OCI-LY7 (cell line): Measurements from ENCODE around the gene NMRK2. TPM values are rescaled to one million over a fixed set of nuclear protein-coding genes. Genes with fewer than 3 reads are reported as not detected.

Experiments used
- BruUV-seq: library from RNA; stranded (reverse); fragments of 400-500 nt; replicated peaks from 2 replicates; lab custom pipeline; 2021; lab: Mats Ljungman, UMichigan
- CTCF ChIA-PET: fragments of 300-600 bp; sonication (Branson Sonifier 250); formaldehyde crosslinking; loops from one replicate; lab custom pipeline; 2022; ENCODE audit warnings: antibody characterized with exemption; ENCODE audit not compliant: unreplicated experiment; lab: Charles Lee
- POLR2A ChIA-PET: fragments of 300-600 bp; sonication (Branson Sonifier 250); formaldehyde crosslinking; loops from one replicate; lab custom pipeline; 2022; ENCODE audit warnings: antibody characterized with exemption; lab: Charles Lee
- DNase-seq: peaks from one replicate; pipeline ENCODE4 v3.0.0-alpha.2; 2015; ENCODE audit warnings: low spot score
- H2AFZ ChIP-seq: fragments of 200-600 bp; sonication (generic), shearing (Covaris generic); 2 replicates; pipeline ENCODE4 v1.6.1; 2014; ENCODE audit warnings: mild to moderate bottlenecking, antibody characterized with exemption, low read length, moderate library complexity
- H3K27ac ChIP-seq: fragments of 200-600 bp; sonication (generic); 2 replicates; pipeline ENCODE4 v1.5.1; 2014; ENCODE audit warnings: mixed run types, low read depth, mild to moderate bottlenecking, moderate library complexity, low read length, inconsistent platforms; ENCODE audit not compliant: poor library complexity, severe bottlenecking
- H3K36me3 ChIP-seq: fragments of 200-600 bp; sonication (generic); 2 replicates; pipeline ENCODE4 v1.6.1; 2014; ENCODE audit warnings: mild to moderate bottlenecking, antibody characterized with exemption, low read length, moderate library complexity, mixed read lengths; ENCODE audit not compliant: insufficient read depth
- H3K4me1 ChIP-seq: fragments of 200-600 bp; sonication (generic); 2 replicates; pipeline ENCODE4 v1.5.1; 2014; ENCODE audit warnings: mild to moderate bottlenecking, low read length; ENCODE audit not compliant: insufficient read depth, poor library complexity, severe bottlenecking
- H3K4me2 ChIP-seq: fragments of 200-600 bp; sonication (generic); 2 replicates; pipeline ENCODE4 v1.6.1; 2014; ENCODE audit warnings: mild to moderate bottlenecking, low read length
- H3K4me3 ChIP-seq: fragments of 200-600 bp; sonication (generic); 2 replicates; pipeline ENCODE4 v1.5.1; 2014; ENCODE audit warnings: mild to moderate bottlenecking, low read depth, low read length; ENCODE audit not compliant: poor library complexity, severe bottlenecking
- H3K79me2 ChIP-seq: fragments of 200-600 bp; sonication (generic); 2 replicates; pipeline ENCODE4 v1.6.1; 2016; ENCODE audit warnings: low read depth, mild to moderate bottlenecking, low read length, moderate library complexity, mixed read lengths; ENCODE audit not compliant: insufficient read depth
- H3K9me2 ChIP-seq: fragments of 200-600 bp; sonication (generic); 2 replicates; pipeline ENCODE4 v1.6.1; 2016; ENCODE audit warnings: mild to moderate bottlenecking, low read length, mixed read lengths; ENCODE audit not compliant: insufficient read depth
- H3K9me3 ChIP-seq: fragments of 200-600 bp; sonication (generic); 2 replicates; pipeline ENCODE4 v1.6.1; 2014; ENCODE audit warnings: mild to moderate bottlenecking, mixed run types, low read length, mixed read lengths
- H4K20me1 ChIP-seq: fragments of 200-600 bp; sonication (generic); 2 replicates; pipeline ENCODE4 v1.6.1; 2014; ENCODE audit warnings: mild to moderate bottlenecking, antibody characterized with exemption, low read length, moderate library complexity, mixed read lengths; ENCODE audit not compliant: insufficient read depth
- CTCF ChIP-seq: fragments of 200-600 bp; sonication (generic); conservative IDR thresholded peaks from 2 replicates; pipeline ENCODE4 v1.5.1; 2014; ENCODE audit warnings: mild to moderate bottlenecking, antibody characterized with exemption, low read length, moderate library complexity, mixed read lengths
- EZH2phosphoT487 ChIP-seq: fragments of 200-600 bp; sonication (generic); IDR thresholded peaks from 2 replicates; pipeline ENCODE4 v1.6.1; 2018; ENCODE audit warnings: low read depth, borderline replicate concordance, mild to moderate bottlenecking, mixed run types, antibody characterized with exemption, low read length, moderate library complexity, mixed read lengths
- intact Hi-C: fragments of 100-400 bp; cut with micrococcal nuclease; formaldehyde crosslinking; loops from one replicate; pipeline ENCODE4 v1.10.0; 2022; ENCODE audit not compliant: unreplicated experiment
- total RNA-seq, 2 experiments: library from RNA; depleted of rRNA in 1 of 2; stranded (reverse); fragments of >200 nt in 1 of 2; shearing (Covaris generic) in 1 of 2; gene quantifications; 2 replicates each; pipeline ENCODE4 v1.2.3, GENCODE V29; 2014 to 2022

Gene NMRK2
- total RNA-seq, 2 experiments from 2014 or later: not detected

DNA sequence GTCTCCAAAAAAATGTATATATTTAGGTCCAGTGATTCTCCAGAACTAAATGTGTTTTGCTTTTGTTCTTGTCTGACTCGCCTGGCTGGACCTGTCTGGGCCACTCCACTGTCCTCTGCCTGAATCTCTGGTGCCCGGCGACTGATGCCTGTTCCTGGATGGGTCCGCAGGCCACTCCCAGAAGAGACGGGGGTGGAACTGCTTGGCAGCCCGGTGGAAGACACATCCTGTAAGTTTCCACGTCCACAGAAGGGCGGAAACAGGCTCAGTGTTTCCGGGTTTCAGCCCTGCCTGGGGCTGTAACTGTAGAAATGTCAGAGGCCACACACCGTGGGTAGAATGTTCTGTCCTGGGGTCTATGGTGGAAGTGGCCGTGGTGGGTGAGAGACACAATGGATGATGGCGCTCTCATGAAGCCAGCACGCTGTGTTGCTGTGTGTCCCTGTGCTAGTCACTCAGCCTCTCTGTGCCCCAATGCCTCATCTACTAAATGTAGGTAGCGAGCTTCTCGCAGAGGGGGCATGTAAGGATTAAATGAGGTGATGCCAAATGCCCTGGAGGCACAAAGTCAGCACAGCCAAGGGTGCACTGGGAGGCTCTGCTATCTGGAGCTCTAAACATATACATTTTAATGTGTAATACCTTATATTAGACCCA is 30.4 kb upstream of the NMRK2 start:
- no peak overlapping the region for H3K4me3 ChIP-seq
- H3K9me3 ChIP-seq: no peaks in the 10 kb centered on the region
- CTCF ChIA-PET: no interaction called here
- DNase-seq: no peak
- no peaks in the 10 kb centered on the region for H3K79me2 ChIP-seq
- POLR2A ChIA-PET: no interaction called here
- H4K20me1 ChIP-seq: no peaks in the 10 kb centered on the region
- no peak overlapping the region for H2AFZ ChIP-seq
- intact Hi-C loops: no loop called here
- no peaks in the 10 kb centered on the region for H3K4me1 ChIP-seq
- H3K36me3 ChIP-seq: no peaks in the 10 kb centered on the region
- TF ChIP-seq CTCF: no peak
- no peak for TF ChIP-seq EZH2phosphoT487
- no peak overlapping the region for H3K27ac ChIP-seq
- H3K9me2 ChIP-seq: no peaks in the 10 kb centered on the region
- no peak overlapping the region for H3K4me2 ChIP-seq
- no TSS peak for BruUV-seq

GRCh38 chr19:3904233-3904632 is 28.6 kb upstream of the NMRK2 start:
- CTCF ChIA-PET: no interaction called here

More at GRCh38 chr19:3904233-3904632, 28.6 kb upstream of the NMRK2 start:
- no peak for TF ChIP-seq CTCF
- no peak for TF ChIP-seq EZH2phosphoT487
- no peaks in the 10 kb centered on the region for H3K36me3 ChIP-seq
- no peaks in the 10 kb centered on the region for H4K20me1 ChIP-seq
- no peak overlapping the region for H3K27ac ChIP-seq
- H3K9me3 ChIP-seq: no peaks in the 10 kb centered on the region
- H3K9me2 ChIP-seq: no peaks in the 10 kb centered on the region
- BruUV-seq: no TSS peak
- POLR2A ChIA-PET: no interaction called here
- H3K4me2 ChIP-seq: no peak overlapping the region
- no peak for DNase-seq
- no peak overlapping the region for H3K4me3 ChIP-seq
- intact Hi-C loops: no loop called here
- no peaks in the 10 kb centered on the region for H3K79me2 ChIP-seq
- H2AFZ ChIP-seq: no peak overlapping the region
- no peaks in the 10 kb centered on the region for H3K4me1 ChIP-seq
